GM21723 (cell line): ENCODE data around the gene CNKSR1.
"Not testable (repeated sequence)": the region's sequence is repeated elsewhere in the genome, so short reads cannot be mapped to it uniquely, and the experiment has no call there.

ENCODE experiments used
- ATAC-seq: cut with Tn5 transposase; IDR thresholded peaks from one replicate; pipeline ENCODE4 v1.9.1; 2021; ENCODE audit warnings: mild to moderate bottlenecking, moderate library complexity; ENCODE audit not compliant: unreplicated experiment

Gene CNKSR1

GRCh38 chr1:26224606-26225005 lies 47.3 kb downstream of the CNKSR1 start:
- ATAC-seq: no peak

DNA sequence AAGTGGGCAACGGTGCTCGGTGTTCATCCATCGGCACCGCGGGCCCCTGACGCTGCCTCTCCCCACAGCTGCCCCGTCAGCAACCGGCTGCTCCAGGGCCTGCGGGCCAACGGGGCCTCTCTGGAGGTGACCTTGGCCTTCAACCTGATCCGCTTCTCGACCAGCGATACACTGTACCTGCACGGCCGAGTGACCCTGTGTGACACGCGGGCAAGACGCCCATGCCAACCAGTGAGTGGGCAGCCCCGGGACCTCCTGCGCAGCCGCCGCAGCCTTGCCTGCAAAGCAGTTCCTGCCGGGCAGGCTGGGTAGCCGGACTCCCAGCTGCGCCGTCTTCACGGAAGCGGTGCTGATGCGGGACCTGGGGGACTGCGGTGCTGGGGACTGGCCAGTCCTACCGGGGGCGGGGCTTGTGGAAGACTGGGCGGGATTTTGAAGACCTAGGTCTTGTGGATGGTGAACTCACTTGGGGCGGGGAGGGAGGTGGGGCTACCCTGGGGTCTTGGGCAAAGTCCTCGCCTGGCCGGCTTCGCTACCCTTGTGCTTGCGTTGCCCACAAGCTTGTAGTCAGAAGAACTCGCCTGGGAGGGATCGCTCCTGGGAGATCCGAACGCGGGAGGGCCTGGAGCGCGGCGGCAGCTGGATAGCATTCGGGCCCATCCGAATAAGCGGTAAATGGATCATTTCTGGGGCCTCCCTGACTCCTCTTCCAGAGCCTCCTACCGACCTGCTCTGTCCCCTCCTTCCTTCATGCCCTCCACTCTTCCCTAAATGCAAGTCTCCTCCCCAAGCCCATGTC lies 47.9 kb downstream of the CNKSR1 start:
- no peak for ATAC-seq

GRCh38 chr1:26230682-26231081 lies 53.4 kb downstream of the CNKSR1 start:
- ATAC-seq: not testable (repeated sequence)

DNA sequence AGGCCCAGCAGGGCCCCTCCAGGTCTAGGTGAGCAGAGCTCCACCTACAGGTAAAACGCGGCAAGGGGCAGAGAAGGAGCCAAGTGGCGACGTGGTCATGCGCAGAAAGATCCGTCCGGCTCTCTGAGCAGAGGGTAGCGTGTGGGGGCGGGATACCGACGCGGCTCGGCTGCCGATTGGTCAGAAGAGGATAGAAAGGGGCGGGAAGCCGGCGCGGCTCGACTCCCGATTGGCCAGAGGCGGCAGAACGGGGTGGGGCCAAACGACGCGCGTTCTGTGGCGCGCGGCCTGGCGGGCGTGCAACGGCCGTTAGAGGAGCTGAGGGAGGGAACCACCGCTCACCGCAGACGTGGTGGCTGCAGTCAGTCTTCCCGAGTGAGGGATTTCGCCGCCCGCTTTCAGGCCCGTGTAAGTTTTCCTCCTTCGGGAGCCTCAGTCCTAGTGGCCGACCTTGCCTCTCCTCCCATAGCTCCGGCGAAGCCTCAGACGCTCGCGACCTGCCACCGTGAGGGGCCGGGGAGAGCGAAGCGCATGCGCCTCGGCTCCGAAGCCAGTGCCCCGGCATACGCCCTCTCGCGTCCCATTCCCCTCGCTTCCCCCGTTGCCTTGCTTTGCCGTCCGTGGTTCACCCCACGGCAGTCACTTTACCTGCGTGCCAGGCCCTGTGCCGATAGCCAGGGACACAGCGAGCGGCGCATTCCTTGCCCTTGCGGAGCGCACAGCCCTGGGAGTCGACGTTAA lies 56.8 kb downstream of the CNKSR1 start, which contains the start of gene CEP85:
TSS of gene CEP85 (plus strand) at position 298 of the 741 bp plus-strand sequence. CDS start 5,584 bp downstream, outside the sequence.
- peak; percentile 91 for ATAC-seq

- ATAC-seq: no peak
Observed at GRCh38 chr1:26234644-26235370, 57.5 kb downstream of the CNKSR1 start.

DNA sequence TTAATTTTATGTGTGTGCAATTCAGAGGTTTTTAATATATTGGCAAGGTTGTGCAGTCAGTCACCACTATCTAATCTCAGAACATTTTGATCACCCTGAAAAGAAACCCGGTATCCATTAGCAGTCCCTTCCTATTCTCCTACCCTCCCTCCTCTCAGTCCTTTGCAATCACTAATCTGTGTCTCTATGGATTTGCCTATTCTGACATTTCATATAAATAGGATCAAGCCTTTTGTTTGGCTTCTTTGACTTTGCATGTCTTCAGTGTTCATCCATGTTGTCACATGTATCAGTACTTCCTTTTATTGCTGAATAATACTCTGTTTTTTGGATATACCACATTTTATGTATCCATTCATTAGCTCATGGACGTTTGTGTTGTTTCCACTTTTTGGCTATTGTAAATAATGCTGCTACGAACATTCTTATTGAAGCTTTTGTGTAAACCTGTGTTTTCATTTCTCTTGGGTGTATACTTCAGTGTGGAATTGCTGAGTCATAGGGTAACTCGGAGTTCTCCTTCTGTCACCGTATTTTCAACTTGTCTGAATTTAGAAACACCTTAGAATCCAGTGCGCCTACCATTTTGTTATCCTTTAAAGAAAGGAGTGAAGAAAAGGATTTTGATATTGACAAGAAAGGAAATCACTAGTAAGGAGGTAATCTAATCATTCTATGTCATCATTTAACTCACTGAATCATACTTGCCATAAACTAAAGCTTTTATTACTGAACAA lies 60.1 kb downstream of the CNKSR1 start:
- no peak for ATAC-seq
